Thyroid gland (tissue), 4 donors: Measurements from ENCODE around the gene KCNJ12. TPM values are rescaled to one million over a fixed set of nuclear protein-coding genes. Genes with fewer than 3 reads are reported as not detected.

Experiments
- DNase-seq, 2 donors: peaks; one replicate each; pipeline ENCODE4 v3.0.0-alpha.2; 2019
- H3K27ac ChIP-seq, 3 donors: fragments of 200-600 bp; sonication (generic); 1 replicate in 2 of 3; 2 replicates in 1 of 3; pipeline ENCODE4 v1.5.1; 2016 to 2019; ENCODE audit warnings: mild to moderate bottlenecking in 1 of 3, moderate library complexity in 1 of 3
- H3K27me3 ChIP-seq: fragments of 200-600 bp; sonication (generic); one replicate; pipeline ENCODE4 v1.5.1; 2019
- H3K36me3 ChIP-seq, 2 donors: fragments of 200-600 bp; sonication (generic); one replicate each; pipeline ENCODE4 v1.5.1; 2016 to 2019
- H3K4me1 ChIP-seq, 2 donors: fragments of 200-600 bp; sonication (generic); one replicate each; pipeline ENCODE4 v1.5.1; 2017 to 2019
- H3K4me3 ChIP-seq, 3 donors: fragments of 200-600 bp; sonication (generic); replicated peaks in 1 of 3; 1 replicate in 2 of 3; 2 replicates in 1 of 3; pipeline ENCODE4 v1.5.1; 2016; ENCODE audit warnings: mild to moderate bottlenecking in 1 of 3
- H3K9me3 ChIP-seq: fragments of 200-600 bp; sonication (generic); one replicate; pipeline ENCODE4 v1.5.1; 2017
- POLR2A ChIP-seq, 2 donors: fragments of 450-650 bp; IDR thresholded peaks; one replicate each; pipeline ENCODE4 v1.6.1; 2017; ENCODE audit warnings: antibody characterized with exemption in 2 of 2, mild to moderate bottlenecking in 2 of 2, moderate library complexity in 1 of 2
- WGBS, 2 donors: methylation state at CpG; one replicate each; pipeline ENCODE4 v1.1.5; 2017; 5-methylcytosine and 5-hydroxymethylcytosine counted together
- intact Hi-C: fragments of 100-400 bp; cut with DNase I; formaldehyde crosslinking; loops from one replicate; pipeline ENCODE4 v1.15.1; 2023
- total RNA-seq, 4 donors: library from RNA; depleted of rRNA; stranded (reverse); fragments of >200 nt; gene quantifications; one replicate each; pipeline ENCODE4 v1.2.3, GENCODE V29; 2016
- TF ChIP-seq, protein P1 (sequence below), 6 experiments: fragments of 200-600 bp in 3 of 6; fragments of 450-650 bp in 3 of 6; sonication (generic) in 3 of 6; IDR thresholded peaks; one replicate each; pipeline ENCODE4 v1.5.1; 2016 to 2019; ENCODE audit warnings: antibody characterized with exemption in 6 of 6, mild to moderate bottlenecking in 2 of 6, inconsistent platforms in 1 of 6, moderate library complexity in 1 of 6

KCNJ12 gene
- total RNA-seq, 4 donors from 2014 or later = 0.56 to 2.7 (median 2.3) TPM

DNA sequence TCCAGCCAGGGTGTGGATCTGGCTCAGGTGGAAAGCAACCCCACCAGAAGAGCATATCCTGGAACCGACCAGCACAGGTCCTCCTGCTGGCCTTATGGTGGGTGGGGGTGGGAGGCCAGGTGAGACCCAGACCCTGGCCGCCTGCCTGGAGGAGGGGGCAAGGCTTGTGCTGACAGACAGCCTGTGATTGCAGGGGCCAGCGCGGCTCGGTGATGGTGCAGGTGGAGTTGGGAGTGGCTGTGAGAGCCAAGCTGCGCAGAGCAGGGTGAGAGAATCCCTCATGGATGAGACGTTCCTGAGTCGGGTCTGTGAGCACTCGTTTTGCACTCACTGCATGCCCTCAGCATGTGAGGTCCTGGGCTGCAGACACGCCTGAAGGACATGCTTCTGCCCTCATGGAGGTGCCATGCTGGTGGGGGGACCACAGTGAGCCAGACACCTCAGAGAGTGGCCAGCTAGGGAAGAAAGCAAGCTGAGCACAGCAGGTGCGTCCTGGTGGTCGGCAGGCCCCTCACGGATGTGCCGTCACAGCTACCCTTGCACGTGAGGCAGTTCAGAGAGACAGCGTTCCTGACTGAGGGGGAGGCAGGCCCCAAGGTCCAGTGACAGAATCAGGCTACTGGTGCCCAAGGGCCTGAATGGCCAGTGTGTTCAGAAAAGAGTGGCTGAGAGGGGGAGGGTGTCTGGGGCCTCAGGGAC, 3.8 kb upstream of the KCNJ12 start:
- H3K27me3 ChIP-seq = no peaks in the 10 kb centered on the region
- no peak for DNase-seq
- TF ChIP-seq, protein P1, sequence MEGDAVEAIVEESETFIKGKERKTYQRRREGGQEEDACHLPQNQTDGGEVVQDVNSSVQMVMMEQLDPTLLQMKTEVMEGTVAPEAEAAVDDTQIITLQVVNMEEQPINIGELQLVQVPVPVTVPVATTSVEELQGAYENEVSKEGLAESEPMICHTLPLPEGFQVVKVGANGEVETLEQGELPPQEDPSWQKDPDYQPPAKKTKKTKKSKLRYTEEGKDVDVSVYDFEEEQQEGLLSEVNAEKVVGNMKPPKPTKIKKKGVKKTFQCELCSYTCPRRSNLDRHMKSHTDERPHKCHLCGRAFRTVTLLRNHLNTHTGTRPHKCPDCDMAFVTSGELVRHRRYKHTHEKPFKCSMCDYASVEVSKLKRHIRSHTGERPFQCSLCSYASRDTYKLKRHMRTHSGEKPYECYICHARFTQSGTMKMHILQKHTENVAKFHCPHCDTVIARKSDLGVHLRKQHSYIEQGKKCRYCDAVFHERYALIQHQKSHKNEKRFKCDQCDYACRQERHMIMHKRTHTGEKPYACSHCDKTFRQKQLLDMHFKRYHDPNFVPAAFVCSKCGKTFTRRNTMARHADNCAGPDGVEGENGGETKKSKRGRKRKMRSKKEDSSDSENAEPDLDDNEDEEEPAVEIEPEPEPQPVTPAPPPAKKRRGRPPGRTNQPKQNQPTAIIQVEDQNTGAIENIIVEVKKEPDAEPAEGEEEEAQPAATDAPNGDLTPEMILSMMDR (IDR thresholded peaks at IDR 0.05) = no peak
- no peak for TF ChIP-seq POLR2A (IDR thresholded peaks at IDR 0.05)
- WGBS, 2 donors = 86 to 92% methylated on average over 12 to 14 of the region's 16 CpGs
- no peaks in the 10 kb centered on the region for H3K9me3 ChIP-seq
- H3K27ac ChIP-seq = no peak overlapping the region
- peaks cover 0 to 12% of the 10 kb centered on the region in 2 donors for H3K4me1 ChIP-seq
- no peaks in the 10 kb centered on the region for H3K36me3 ChIP-seq
- intact Hi-C loops = loop anchor here (10.0 kb wide), 1 partner anchor 88 kb away; the partner anchor contains the start of gene MAP2K3
- H3K4me3 ChIP-seq = no peak overlapping the region

DNA sequence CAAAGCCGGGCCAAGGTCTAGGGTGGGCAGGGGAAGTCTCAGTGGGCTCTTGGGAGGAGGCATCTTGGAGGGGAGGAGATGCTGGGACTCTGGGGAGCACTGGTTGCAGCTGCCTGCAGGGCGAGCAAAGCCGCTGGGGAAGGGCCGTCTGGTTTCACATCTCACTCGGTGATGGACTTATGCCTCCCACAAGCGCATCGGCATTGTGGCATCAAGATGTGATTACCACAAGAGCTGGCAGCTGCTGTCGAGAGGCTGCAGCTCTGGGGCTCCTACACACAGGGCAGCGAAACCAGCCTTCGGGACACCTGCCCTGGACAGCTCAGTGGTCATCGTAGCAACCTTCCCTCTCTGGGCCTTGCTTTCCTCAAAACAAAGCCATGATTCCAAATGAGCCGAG, 3.1 kb upstream of the KCNJ12 start:
- H3K36me3 ChIP-seq = no peaks in the 10 kb centered on the region
- DNase-seq = no peak
- no peaks in the 10 kb centered on the region for H3K27me3 ChIP-seq
- intact Hi-C loops = loop anchor here (10.0 kb wide), 1 partner anchor 88 kb away; the partner anchor contains the start of gene MAP2K3
- H3K4me1 ChIP-seq = peaks cover 0 to 18% of the 10 kb centered on the region in 2 donors
- no peaks in the 10 kb centered on the region for H3K9me3 ChIP-seq
- WGBS, 2 donors = 83 to 87% methylated on average over 9 to 11 of the region's 12 CpGs
- TF ChIP-seq POLR2A (IDR thresholded peaks at IDR 0.05) = no peak
- TF ChIP-seq, protein P1 (IDR thresholded peaks at IDR 0.05) = no peak
- no peak overlapping the region for H3K4me3 ChIP-seq
- no peak overlapping the region for H3K27ac ChIP-seq

DNA sequence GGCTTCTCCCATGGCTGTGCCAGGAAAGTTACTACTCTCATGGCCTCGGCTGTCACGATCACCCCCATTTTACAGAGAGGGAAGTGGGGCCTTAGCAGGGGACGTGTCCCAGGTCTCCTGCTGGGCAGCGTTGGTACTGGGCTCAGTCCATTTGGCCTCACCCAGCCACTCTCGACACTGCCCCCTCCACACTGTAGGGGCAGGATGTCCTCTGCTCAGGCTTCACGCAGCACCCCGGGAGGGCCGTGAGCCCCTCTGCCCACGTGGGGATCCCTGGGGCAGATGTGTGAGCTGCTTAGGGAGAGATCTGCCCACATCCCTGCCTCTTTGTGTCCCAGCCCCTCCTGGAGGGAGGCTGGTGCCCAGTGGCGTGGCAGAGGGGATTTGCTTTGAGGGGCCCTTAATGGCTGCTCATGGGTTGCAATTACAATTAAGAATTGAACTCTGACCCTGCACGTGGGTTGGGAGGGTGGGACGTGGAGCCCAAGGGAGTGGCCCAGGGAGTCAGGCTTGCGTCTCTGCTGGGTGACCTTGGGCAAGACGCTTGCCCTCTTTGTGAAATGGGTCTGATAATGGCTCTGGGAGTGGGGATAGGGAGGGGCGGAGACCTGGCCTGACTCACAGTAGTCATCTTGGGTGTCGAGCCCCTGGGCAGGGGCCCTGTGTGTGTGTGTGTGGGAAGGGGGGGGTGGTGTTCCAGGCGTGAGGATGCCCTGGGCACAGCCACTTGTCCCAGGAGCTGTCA, 2.3 kb upstream of the KCNJ12 start:
- intact Hi-C loops = loop anchor here (10.0 kb wide), 1 partner anchor 89 kb away; the partner anchor contains the start of gene MAP2K3
- no peaks in the 10 kb centered on the region for H3K36me3 ChIP-seq
- no peaks in the 10 kb centered on the region for H3K9me3 ChIP-seq
- WGBS, 2 donors = 78 to 87% methylated on average over 12 to 13 of the region's 17 CpGs
- H3K27ac ChIP-seq = no peak overlapping the region
- TF ChIP-seq, protein P1 (IDR thresholded peaks at IDR 0.05) = no peak
- no peak for TF ChIP-seq POLR2A (IDR thresholded peaks at IDR 0.05)
- no peaks in the 10 kb centered on the region for H3K27me3 ChIP-seq
- no peak overlapping the region for H3K4me3 ChIP-seq
- DNase-seq = no peak
- H3K4me1 ChIP-seq = peaks cover 0 to 27% of the 10 kb centered on the region in 2 donors

DNA sequence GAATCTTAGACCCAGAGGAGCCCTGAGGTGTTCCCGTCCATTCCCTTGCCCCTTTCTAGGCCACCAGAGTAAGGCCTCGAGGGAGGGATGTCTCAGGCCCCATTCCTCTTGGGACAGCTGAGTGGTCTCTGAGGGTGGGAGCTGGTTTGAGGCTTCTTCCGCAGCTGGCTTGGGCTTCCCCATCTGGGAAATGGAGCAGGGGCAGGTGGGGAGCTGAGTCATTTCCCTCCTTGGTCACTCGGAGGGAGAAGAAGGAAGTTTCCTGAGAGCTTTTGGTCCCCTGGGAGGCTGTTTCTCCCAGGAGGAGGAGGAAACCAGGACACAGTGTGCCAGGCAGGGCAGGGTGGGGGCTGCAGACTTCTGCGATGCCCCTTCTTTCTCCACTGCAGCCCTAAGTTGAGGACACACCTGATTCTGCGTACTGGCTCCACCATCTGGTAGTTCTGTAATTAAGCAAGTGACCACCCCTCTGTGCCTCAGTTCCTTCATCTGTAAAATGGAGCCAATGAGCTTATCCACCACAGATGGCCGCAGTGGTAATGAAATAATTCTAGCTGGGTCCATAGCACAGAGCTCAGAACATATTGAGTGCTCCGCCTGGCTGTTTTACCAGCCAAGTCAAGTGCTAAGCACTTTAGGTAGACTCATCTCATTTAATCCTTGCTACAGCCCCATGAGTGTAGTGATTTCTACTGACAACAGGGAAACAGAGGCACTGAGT, 1.6 kb upstream of the KCNJ12 start:
- Histone ChIP-seq H3K27ac (no peak overlapping the region), H3K4me1 (peaks cover 6 to 34% of the 10 kb centered on the region in 2 donors), H3K4me3 (no peak overlapping the region), H3K27me3 (no peaks in the 10 kb centered on the region), H3K9me3 (no peaks in the 10 kb centered on the region), H3K36me3 (no peaks in the 10 kb centered on the region)
- DNase-seq = no peak
- no peak for TF ChIP-seq POLR2A (IDR thresholded peaks at IDR 0.05)
- TF ChIP-seq, protein P1 (IDR thresholded peaks at IDR 0.05) = no peak
- intact Hi-C loops = loop anchor here (10.0 kb wide), 1 partner anchor 90 kb away; the partner anchor contains the start of gene MAP2K3
- 78 to 81% methylated on average over 8 of the region's 8 CpGs for WGBS, 2 donors
